ENCODE data around the gene IRAG1. TPM values are rescaled to one million over a fixed set of nuclear protein-coding genes. Genes with fewer than 3 reads are reported as not detected.

IRAG1 gene
- total and polyA plus RNA-seq, 7 experiments from 2014 or later = 0.11 to 1.4 TPM; not detected in 5

DNA sequence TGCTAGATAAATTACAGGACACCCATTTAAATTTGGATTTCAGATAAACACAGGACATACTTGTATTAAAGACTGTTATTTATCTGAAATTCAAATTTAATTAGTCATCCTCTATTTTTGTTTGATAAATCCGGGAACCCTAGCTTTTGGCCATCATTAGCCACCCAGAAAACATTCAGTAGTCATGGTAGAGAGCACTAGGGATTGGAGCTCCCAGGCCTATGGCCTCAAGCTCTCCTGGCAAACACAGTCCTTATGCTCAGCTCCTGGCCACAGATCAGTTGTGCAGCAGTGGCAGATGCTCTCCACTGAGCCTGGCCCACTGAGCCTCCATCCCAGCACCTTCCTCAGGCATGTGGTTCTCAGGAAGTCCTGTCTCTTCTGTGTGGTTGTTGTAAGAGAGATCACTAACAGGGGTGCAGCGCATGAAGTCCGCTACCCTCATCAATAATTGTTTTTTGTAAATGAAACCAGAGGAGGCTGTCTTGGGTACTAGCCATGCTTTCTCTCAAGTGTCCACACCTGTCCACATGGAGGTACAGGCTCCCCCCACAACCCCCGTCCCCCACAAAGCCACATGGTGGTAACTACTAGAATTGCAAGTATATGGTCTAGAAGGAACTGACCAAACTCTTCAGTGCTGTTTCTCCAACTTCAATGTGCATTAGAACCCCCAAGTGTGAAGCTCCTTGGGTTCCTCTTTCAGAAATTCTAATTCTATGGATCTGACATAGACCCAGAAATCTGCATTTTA is 1.1 kb upstream of the IRAG1 start:
- H3K4me1 ChIP-seq (ENCODE audit: control insufficient read depth in 2 of 2, insufficient read depth in 2 of 2, low read length in 2 of 2) = no peaks in the 10 kb centered on the region
- Mint-ChIP-seq H3K4me1 (peaks cover 0 to 6% (median 0%) of the 10 kb centered on the region in 7 donors), H3K4me3 (no peak overlapping the region), H3K27ac (no peak overlapping the region), H3K9me3 (peaks cover 0 to 14% (median 4%) of the 10 kb centered on the region in 11 donors), H3K36me3 (peaks cover 0 to 5% (median 0%) of the 10 kb centered on the region in 5 donors), H3K27me3 (peaks cover 0 to 36% (median 15%) of the 10 kb centered on the region in 5 donors)
- no peak for ATAC-seq
- H3K4me3 ChIP-seq (ENCODE audit: low read length) = no peak overlapping the region
- DNase-seq = no peak
- no peaks in the 10 kb centered on the region for H3K27me3 ChIP-seq (ENCODE audit: control insufficient read depth in 2 of 2, insufficient read depth in 2 of 2, low read length in 2 of 2)
- no peak overlapping the region for H3K27ac ChIP-seq (ENCODE audit: low read depth, low read length)
- H3K36me3 ChIP-seq (ENCODE audit: control insufficient read depth in 2 of 3, insufficient read depth in 3 of 3, low read length in 3 of 3) = no peaks in the 10 kb centered on the region
- no peaks in the 10 kb centered on the region for H3K9me3 ChIP-seq (ENCODE audit: control insufficient read depth in 2 of 3, low read length in 3 of 3)
- intact Hi-C loops (cut with micrococcal nuclease) = no loop called here
- ChIA-PET CTCF (no interaction called here), POLR2A (interaction anchor here (0.6 kb wide), 1 partner anchor 260 kb away, joined by 3 read pairs; no protein-coding TSS in a partner anchor)

DNA sequence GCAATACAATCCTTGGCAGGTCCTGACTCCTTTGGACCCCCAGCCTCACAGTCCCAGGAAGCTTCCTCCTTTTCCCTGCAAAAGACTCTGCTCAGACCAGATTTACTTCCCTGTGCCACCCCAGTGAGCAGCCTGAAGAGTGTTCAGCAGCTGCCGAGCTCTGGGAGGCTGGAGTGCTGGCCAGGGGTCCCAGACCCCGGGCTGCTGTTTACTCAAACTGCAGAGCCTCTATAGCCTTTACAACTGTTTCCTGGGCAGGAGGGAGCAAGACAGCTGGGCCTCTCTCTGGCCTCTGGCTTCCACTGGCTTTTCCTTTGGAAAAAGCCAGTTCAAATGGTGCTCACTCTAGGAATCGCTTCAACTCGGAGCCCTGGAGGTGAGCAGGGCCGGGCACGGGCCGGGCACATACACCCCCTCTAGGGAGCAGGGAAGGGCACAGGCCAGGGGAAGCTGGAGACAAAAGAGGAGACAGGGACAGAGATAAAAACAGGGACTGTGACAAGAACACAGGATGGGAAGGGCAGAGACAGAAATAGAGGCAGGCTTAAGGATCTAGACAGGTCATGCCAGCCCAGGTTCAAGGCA is 932 bp downstream of the IRAG1 start:
- Mint-ChIP-seq H3K36me3 (no peaks in the 10 kb centered on the region), H3K27me3 (peaks cover 0 to 33% (median 15%) of the 10 kb centered on the region in 5 donors), H3K27ac (no peak overlapping the region), H3K4me1 (peaks cover 0 to 6% (median 0%) of the 10 kb centered on the region in 7 donors), H3K4me3 (no peak overlapping the region), H3K9me3 (peaks cover 0 to 2% (median 0%) of the 10 kb centered on the region in 11 donors)
- no peaks in the 10 kb centered on the region for H3K36me3 ChIP-seq (ENCODE audit: control insufficient read depth in 2 of 3, insufficient read depth in 3 of 3, low read length in 3 of 3)
- no peaks in the 10 kb centered on the region for H3K27me3 ChIP-seq (ENCODE audit: control insufficient read depth in 2 of 2, insufficient read depth in 2 of 2, low read length in 2 of 2)
- H3K4me1 ChIP-seq (ENCODE audit: control insufficient read depth in 2 of 2, insufficient read depth in 2 of 2, low read length in 2 of 2) = no peaks in the 10 kb centered on the region
- no peak for DNase-seq
- ChIA-PET POLR2A (no interaction called here), CTCF (no interaction called here)
- H3K27ac ChIP-seq (ENCODE audit: low read depth, low read length) = no peak overlapping the region
- no peaks in the 10 kb centered on the region for H3K9me3 ChIP-seq (ENCODE audit: control insufficient read depth in 2 of 3, low read length in 3 of 3)
- ATAC-seq = no peak
- intact Hi-C loops (cut with micrococcal nuclease) = no loop called here
- H3K4me3 ChIP-seq (ENCODE audit: low read length) = no peak overlapping the region

DNA sequence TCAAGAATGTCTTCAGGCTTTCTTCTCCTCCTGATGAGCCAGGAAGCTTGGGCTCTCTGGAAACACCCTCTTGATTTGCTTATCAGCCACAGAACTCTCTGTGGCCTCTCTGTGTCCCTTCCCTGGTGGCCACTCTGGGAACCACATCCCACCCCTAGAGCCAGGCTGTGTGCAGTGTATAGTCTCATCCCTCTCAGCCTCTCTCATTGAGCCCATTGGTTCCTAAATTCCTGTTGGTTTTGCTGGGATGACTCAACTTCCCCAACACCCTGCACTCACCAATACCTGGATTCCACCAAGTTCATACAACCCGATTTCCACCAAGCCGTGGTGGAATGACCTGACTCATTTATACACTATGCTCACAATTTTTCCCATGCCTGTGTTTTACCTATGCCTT is 5.2 kb downstream of the IRAG1 start:
- no peak overlapping the region for H3K27ac ChIP-seq (ENCODE audit: low read depth, low read length)
- Mint-ChIP-seq H3K4me1 (no peaks in the 10 kb centered on the region), H3K27ac (no peak overlapping the region), H3K4me3 (no peak overlapping the region), H3K36me3 (no peaks in the 10 kb centered on the region), H3K27me3 (peaks cover 0 to 36% (median 6%) of the 10 kb centered on the region in 5 donors), H3K9me3 (peaks cover 0 to 2% (median 0%) of the 10 kb centered on the region in 11 donors)
- intact Hi-C loops (cut with micrococcal nuclease) = no loop called here
- ChIA-PET POLR2A (no interaction called here), CTCF (no interaction called here)
- no peak for ATAC-seq
- no peaks in the 10 kb centered on the region for H3K36me3 ChIP-seq (ENCODE audit: control insufficient read depth in 2 of 3, insufficient read depth in 3 of 3, low read length in 3 of 3)
- H3K27me3 ChIP-seq (ENCODE audit: control insufficient read depth in 2 of 2, insufficient read depth in 2 of 2, low read length in 2 of 2) = no peaks in the 10 kb centered on the region
- no peaks in the 10 kb centered on the region for H3K4me1 ChIP-seq (ENCODE audit: control insufficient read depth in 2 of 2, insufficient read depth in 2 of 2, low read length in 2 of 2)
- H3K4me3 ChIP-seq (ENCODE audit: low read length) = no peak overlapping the region
- H3K9me3 ChIP-seq (ENCODE audit: control insufficient read depth in 2 of 3, low read length in 3 of 3) = no peaks in the 10 kb centered on the region
- DNase-seq = no peak

DNA sequence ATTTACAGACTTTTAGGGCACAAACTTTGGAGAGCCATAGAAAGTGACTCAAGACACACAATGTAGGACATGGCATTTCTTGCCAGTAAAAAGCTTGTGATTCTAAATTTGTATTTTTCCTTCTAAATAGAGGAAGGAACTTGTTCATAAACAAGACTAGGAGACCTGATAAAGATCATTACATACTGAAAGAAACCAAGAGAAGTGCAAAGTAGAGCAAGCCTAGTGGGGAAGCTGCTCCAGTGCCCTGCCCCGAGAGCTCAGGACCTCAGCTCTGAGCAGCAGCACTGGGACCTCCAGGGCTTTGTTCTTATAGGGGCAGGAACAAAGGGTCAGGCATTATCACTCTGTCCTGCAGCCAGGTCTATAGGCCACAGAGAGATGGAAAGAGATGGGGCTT is 7.2 kb downstream of the IRAG1 start:
- POLR2A ChIA-PET = no interaction called here
- H3K4me3 Mint-ChIP-seq = no peak overlapping the region
- H3K36me3 ChIP-seq (ENCODE audit: control insufficient read depth in 2 of 3, insufficient read depth in 3 of 3, low read length in 3 of 3) = no peaks in the 10 kb centered on the region
- DNase-seq (no peak), ATAC-seq (no peak)
- no peaks in the 10 kb centered on the region for H3K4me1 ChIP-seq (ENCODE audit: control insufficient read depth in 2 of 2, insufficient read depth in 2 of 2, low read length in 2 of 2)
- no peaks in the 10 kb centered on the region for H3K27me3 ChIP-seq (ENCODE audit: control insufficient read depth in 2 of 2, insufficient read depth in 2 of 2, low read length in 2 of 2)
- no peak overlapping the region for H3K4me3 ChIP-seq (ENCODE audit: low read length)
- peaks cover 0 to 31% (median 6%) of the 10 kb centered on the region in 5 donors for H3K27me3 Mint-ChIP-seq
- no peak overlapping the region for H3K27ac ChIP-seq (ENCODE audit: low read depth, low read length)
- no peak overlapping the region for H3K27ac Mint-ChIP-seq
- H3K9me3 Mint-ChIP-seq = no peaks in the 10 kb centered on the region
- no peaks in the 10 kb centered on the region for H3K4me1 Mint-ChIP-seq
- CTCF ChIA-PET = no interaction called here
- H3K9me3 ChIP-seq (ENCODE audit: control insufficient read depth in 2 of 3, low read length in 3 of 3) = no peaks in the 10 kb centered on the region
- no peaks in the 10 kb centered on the region for H3K36me3 Mint-ChIP-seq
- intact Hi-C loops (cut with micrococcal nuclease) = no loop called here

DNA sequence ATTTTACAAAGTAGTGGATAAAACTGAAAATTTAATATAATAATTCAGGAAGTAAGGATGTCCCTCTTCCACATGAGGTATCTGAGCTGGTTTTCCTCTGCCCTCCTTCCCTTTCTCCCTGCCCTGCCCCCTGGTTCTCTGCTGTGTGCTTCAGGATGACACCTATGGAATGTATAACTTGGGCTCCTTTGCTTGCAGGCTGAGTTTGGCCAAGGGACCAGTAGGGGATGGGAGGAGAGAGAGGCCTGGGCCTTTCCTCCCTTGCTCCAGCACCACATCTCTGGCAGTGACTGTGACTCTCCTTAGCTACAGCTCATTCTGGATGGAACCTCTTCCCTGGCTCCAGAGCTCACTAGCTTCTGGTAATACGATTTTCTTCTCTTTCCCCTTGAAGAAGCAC is 10.1 kb downstream of the IRAG1 start:
- no peak overlapping the region for H3K4me3 Mint-ChIP-seq
- Histone ChIP-seq H3K36me3 (ENCODE audit: control insufficient read depth in 2 of 3, insufficient read depth in 3 of 3, low read length in 3 of 3) (no peaks in the 10 kb centered on the region), H3K27me3 (ENCODE audit: control insufficient read depth in 2 of 2, insufficient read depth in 2 of 2, low read length in 2 of 2) (no peaks in the 10 kb centered on the region), H3K4me3 (ENCODE audit: low read length) (no peak overlapping the region), H3K4me1 (ENCODE audit: control insufficient read depth in 2 of 2, insufficient read depth in 2 of 2, low read length in 2 of 2) (no peaks in the 10 kb centered on the region), H3K27ac (ENCODE audit: low read depth, low read length) (no peak overlapping the region), H3K9me3 (ENCODE audit: control insufficient read depth in 2 of 3, low read length in 3 of 3) (no peaks in the 10 kb centered on the region)
- DNase-seq (no peak), ATAC-seq (no peak)
- ChIA-PET POLR2A (no interaction called here), CTCF (interaction anchor here (1.1 kb wide), 1 partner anchor 30 kb away, joined by 5 read pairs; no protein-coding TSS in a partner anchor)
- no peaks in the 10 kb centered on the region for H3K36me3 Mint-ChIP-seq
- intact Hi-C loops (cut with micrococcal nuclease) = no loop called here
- H3K4me1 Mint-ChIP-seq = peaks cover 0 to 1% (median 0%) of the 10 kb centered on the region in 7 donors
- no peaks in the 10 kb centered on the region for H3K9me3 Mint-ChIP-seq
- H3K27me3 Mint-ChIP-seq = peaks cover 6 to 31% (median 11%) of the 10 kb centered on the region in 5 donors
- H3K27ac Mint-ChIP-seq = no peak overlapping the region

DNA sequence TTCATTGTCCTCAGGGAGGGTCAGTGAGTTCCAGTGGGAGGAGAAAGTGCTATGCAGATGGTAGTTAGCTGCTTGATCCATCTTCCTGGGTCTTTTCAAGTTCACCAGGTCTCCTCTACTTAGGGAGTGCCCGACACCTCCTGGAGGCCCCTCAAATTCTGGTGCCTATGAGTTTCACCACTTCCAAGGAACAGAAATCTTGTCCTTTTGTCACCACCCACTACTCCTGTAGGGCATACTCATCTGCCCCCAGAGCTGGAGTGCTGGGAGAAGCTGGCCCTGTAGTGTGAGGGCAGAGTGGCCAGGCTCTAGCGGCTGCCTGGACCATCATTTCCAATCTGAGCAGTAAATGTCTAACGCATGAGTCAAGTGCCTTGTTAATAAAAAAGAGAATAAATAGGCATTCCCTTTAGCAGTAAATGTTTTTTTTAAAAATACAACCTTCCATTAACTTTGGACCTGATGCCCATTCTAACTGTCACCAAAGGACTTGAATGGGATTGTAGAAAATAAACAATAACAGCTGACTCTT is 12.5 kb downstream of the IRAG1 start:
- Histone ChIP-seq H3K4me1 (ENCODE audit: control insufficient read depth in 2 of 2, insufficient read depth in 2 of 2, low read length in 2 of 2) (no peaks in the 10 kb centered on the region), H3K27me3 (ENCODE audit: control insufficient read depth in 2 of 2, insufficient read depth in 2 of 2, low read length in 2 of 2) (no peaks in the 10 kb centered on the region), H3K36me3 (ENCODE audit: control insufficient read depth in 2 of 3, insufficient read depth in 3 of 3, low read length in 3 of 3) (no peaks in the 10 kb centered on the region), H3K9me3 (ENCODE audit: control insufficient read depth in 2 of 3, low read length in 3 of 3) (no peaks in the 10 kb centered on the region), H3K4me3 (ENCODE audit: low read length) (no peak overlapping the region), H3K27ac (ENCODE audit: low read depth, low read length) (no peak overlapping the region)
- ATAC-seq (no peak), DNase-seq (no peak)
- ChIA-PET CTCF (no interaction called here), POLR2A (no interaction called here)
- intact Hi-C loops (cut with micrococcal nuclease) = no loop called here
- no peaks in the 10 kb centered on the region for H3K9me3 Mint-ChIP-seq
- H3K27me3 Mint-ChIP-seq = peaks cover 20 to 30% (median 26%) of the 10 kb centered on the region in 5 donors
- H3K4me3 Mint-ChIP-seq = no peak overlapping the region
- no peak overlapping the region for H3K27ac Mint-ChIP-seq
- H3K36me3 Mint-ChIP-seq = no peaks in the 10 kb centered on the region
- H3K4me1 Mint-ChIP-seq = peaks cover 0 to 5% (median 0%) of the 10 kb centered on the region in 7 donors
